Measurements from ENCODE around the gene PTPRO.

DNA sequence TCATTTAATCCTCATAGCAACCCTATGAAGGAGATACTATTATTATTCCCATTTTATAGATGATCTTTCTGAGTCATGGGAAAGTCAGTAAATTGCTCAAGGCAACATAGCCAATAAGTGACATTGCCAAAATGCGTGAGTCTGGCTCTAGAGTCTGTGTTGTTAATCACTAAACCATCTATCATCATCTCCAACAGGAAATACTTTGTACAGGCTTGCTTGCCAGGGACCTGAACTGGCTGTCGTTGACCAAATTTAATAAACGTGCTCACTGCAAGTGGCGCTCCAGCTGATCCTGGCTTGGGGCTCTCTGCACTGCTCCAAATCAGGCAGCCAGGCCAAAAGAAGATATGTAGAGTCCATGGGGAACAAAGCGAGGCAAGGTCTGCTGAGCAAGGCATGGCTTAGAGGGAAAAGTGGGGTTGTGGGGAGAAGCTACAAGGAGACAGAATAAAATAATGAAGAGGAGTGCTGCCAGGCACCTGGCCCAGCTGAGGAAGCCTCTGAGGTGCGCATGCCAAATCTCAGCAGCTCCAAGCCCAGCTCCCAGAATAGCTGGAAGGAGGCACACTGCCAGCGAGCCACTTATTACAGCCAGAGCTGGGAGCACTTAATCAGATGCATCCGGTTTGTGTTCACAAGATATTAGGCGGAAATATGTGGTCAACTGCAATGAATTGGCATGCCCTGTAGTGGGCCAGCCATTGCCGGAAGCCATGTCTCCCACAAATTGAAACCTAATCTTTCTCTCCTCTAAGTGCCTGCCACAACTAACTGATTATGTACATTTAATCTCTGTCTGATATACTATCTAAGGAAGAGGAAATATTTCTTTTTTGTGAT, 43.3 kb upstream of the PTPRO start:
- no peak for TF ChIP-seq CTCF (conservative IDR thresholded peaks at IDR 0.05; ENCODE audit: low read depth, low read length)
- TF ChIP-seq EZH2 (IDR thresholded peaks at IDR 0.05; ENCODE audit: low read length, unreplicated experiment): no peak
